Mammary epithelial cell (primary cell): ENCODE results near the gene RBM22.

Experiments
- EZH2 ChIP-seq: IDR thresholded peaks from 2 replicates; pipeline ENCODE4 v1.6.1; 2012; ENCODE audit warnings: low read length, inconsistent platforms, borderline replicate concordance
- TF ChIP-seq, protein P1 (sequence below), 2 donors: IDR thresholded peaks in 1 of 2; conservative IDR thresholded peaks in 1 of 2; 2 replicates each; pipeline ENCODE4 v1.5.1; 2011 to 2012; ENCODE audit warnings: inconsistent platforms in 2 of 2, low read length in 2 of 2, mild to moderate bottlenecking in 2 of 2, control low read depth in 1 of 2, low read depth in 1 of 2; ENCODE audit not compliant: insufficient read depth in 1 of 2; ENCODE audit errors: extremely low read depth in 1 of 2

DNA sequence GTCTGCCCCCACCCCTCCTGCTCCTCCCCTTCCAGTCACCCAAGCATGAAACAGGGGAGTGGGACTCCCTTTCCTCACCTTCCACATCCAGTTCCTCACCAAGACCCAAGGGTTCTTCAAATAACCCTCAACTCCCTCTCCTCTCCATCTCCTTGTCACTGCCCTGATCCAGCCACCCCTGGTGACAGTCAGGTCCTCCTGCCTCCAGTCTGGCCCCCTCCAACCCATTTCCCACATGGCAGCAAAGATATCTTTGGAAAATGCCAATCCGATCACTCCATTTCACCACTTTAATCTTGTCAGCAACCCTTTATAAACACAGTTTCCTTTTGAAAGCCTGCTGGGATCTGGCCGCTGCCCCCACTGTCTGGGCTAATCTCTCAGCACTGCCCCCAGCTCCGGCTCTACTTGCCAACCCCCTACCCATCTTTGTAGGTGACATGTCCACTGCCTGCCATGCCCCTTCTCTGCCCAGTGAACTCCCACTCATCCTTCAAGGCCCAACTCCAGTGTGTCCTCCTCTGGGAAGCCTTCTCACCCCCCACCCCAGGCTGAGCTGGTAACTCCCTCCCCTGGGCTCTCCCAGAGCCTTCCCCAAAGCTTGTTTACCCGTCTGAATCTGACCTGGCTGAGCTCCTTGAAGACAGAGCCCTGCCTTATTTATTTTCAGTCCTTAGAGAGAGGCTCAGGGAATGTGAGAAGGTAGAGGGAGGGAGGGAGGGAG lies 40.6 kb downstream of the RBM22 start:
- TF ChIP-seq, protein P1, sequence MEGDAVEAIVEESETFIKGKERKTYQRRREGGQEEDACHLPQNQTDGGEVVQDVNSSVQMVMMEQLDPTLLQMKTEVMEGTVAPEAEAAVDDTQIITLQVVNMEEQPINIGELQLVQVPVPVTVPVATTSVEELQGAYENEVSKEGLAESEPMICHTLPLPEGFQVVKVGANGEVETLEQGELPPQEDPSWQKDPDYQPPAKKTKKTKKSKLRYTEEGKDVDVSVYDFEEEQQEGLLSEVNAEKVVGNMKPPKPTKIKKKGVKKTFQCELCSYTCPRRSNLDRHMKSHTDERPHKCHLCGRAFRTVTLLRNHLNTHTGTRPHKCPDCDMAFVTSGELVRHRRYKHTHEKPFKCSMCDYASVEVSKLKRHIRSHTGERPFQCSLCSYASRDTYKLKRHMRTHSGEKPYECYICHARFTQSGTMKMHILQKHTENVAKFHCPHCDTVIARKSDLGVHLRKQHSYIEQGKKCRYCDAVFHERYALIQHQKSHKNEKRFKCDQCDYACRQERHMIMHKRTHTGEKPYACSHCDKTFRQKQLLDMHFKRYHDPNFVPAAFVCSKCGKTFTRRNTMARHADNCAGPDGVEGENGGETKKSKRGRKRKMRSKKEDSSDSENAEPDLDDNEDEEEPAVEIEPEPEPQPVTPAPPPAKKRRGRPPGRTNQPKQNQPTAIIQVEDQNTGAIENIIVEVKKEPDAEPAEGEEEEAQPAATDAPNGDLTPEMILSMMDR (conservative IDR thresholded peaks at IDR 0.05 in 1 of 2, IDR thresholded peaks at IDR 0.05 in 1 of 2; ENCODE audit: extremely low read depth in 1 of 2, insufficient read depth in 1 of 2, low read depth in 1 of 2, low read length in 2 of 2), result no peak
- no peak for TF ChIP-seq EZH2
